HepG2 (cell line): ENCODE data around the gene RNU6-8. TPM values are rescaled to one million over a fixed set of nuclear protein-coding genes. Genes with fewer than 3 reads are reported as not detected.

Experiments used
- AHDC1 ChIP-seq: sonication (generic); formaldehyde crosslinking; IDR thresholded peaks from 2 replicates; pipeline ENCODE4 v1.5.1; 2020; ENCODE audit warnings: mild to moderate bottlenecking, missing genetic modification reagents, borderline replicate concordance
- CREB1 ChIP-seq, 2 experiments: fragments of 450-650 bp in 1 of 2; IDR thresholded peaks; 2 replicates each; pipeline ENCODE4 v1.6.1; 2016 to 2017; ENCODE audit warnings: control low read depth in 1 of 2, mild to moderate bottlenecking in 1 of 2, missing compliant biosample characterization in 1 of 2, missing genetic modification characterization in 1 of 2
- ELF3 ChIP-seq: IDR thresholded peaks from 2 replicates; pipeline ENCODE4 v1.6.1; 2016; ENCODE audit warnings: missing genetic modification reagents, missing compliant biosample characterization
- HNRNPUL1 ChIP-seq: fragments of 200-400 bp; formaldehyde crosslinking; IDR thresholded peaks from 2 replicates; pipeline ENCODE4 v1.6.1; 2017; ENCODE audit warnings: low read depth, mild to moderate bottlenecking, low read length, moderate library complexity
- TFAP4 ChIP-seq: sonication (generic); IDR thresholded peaks from 2 replicates; pipeline ENCODE4 v1.6.1; 2016; ENCODE audit warnings: low read depth, borderline replicate concordance
- YY1 ChIP-seq: IDR thresholded peaks from 2 replicates; pipeline ENCODE4 v1.6.1; 2011; ENCODE audit warnings: low read length, low read depth, moderate library complexity, mild to moderate bottlenecking; ENCODE audit not compliant: insufficient read depth, insufficient replicate concordance
- ZFP62 ChIP-seq: sonication (generic); formaldehyde crosslinking; IDR thresholded peaks from 2 replicates; pipeline ENCODE4 v1.4.0; 2020; ENCODE audit warnings: missing genetic modification reagents
- ZNF512B ChIP-seq: sonication (generic); formaldehyde crosslinking; IDR thresholded peaks from 2 replicates; pipeline ENCODE4 v1.5.1; 2020; ENCODE audit warnings: missing genetic modification reagents, mild to moderate bottlenecking, borderline replicate concordance
- ZNF713 ChIP-seq: sonication (generic); formaldehyde crosslinking; IDR thresholded peaks from 2 replicates; pipeline ENCODE4 v1.4.0; 2020; ENCODE audit warnings: mild to moderate bottlenecking, missing genetic modification reagents
- polyA plus RNA-seq, 8 experiments: library from polyadenylated mRNA; depleted of rRNA in 3 of 8; stranded (reverse) in 7 of 8; unstranded in 1 of 8; fragments of >200 nt; fragmentation: Illumina TruSeq in 4 of 8; extraction: Trizol in 4 of 8; gene quantifications; 2 replicates each; pipeline versions ENCODE4 v1.2.1 to v1.2.3, GENCODE V29; 2011 to 2016; ENCODE audit warnings: low read depth in 4 of 8, missing spikeins in 1 of 8, mixed read lengths in 1 of 8; ENCODE audit not compliant: insufficient read depth in 1 of 8
- total RNA-seq, 5 experiments: library from RNA; depleted of rRNA; stranded (reverse); fragments of >200 nt; fragmentation: Illumina TruSeq; extraction: Trizol; gene quantifications; 2 replicates each; pipeline ENCODE4 v1.2.3, GENCODE V29; 2016; ENCODE audit warnings: low read depth in 1 of 5
- TF ChIP-seq, protein P1 (sequence below), 2 experiments: sonication (generic) in 1 of 2; formaldehyde crosslinking in 1 of 2; IDR thresholded peaks; 2 replicates each; pipeline versions ENCODE4 v1.6.1 to v1.9.0; 2014 to 2022; ENCODE audit warnings: antibody characterized with exemption in 1 of 2, borderline replicate concordance in 1 of 2, inconsistent platforms in 1 of 2, low read depth in 1 of 2, missing genetic modification reagents in 1 of 2

RNU6-8 gene
- total and polyA plus RNA-seq, 2 of the 13 experiments (the other 11 are each of a cell fraction or from before 2014, with no cell fraction given): under 0.01 TPM; not detected in 1

DNA sequence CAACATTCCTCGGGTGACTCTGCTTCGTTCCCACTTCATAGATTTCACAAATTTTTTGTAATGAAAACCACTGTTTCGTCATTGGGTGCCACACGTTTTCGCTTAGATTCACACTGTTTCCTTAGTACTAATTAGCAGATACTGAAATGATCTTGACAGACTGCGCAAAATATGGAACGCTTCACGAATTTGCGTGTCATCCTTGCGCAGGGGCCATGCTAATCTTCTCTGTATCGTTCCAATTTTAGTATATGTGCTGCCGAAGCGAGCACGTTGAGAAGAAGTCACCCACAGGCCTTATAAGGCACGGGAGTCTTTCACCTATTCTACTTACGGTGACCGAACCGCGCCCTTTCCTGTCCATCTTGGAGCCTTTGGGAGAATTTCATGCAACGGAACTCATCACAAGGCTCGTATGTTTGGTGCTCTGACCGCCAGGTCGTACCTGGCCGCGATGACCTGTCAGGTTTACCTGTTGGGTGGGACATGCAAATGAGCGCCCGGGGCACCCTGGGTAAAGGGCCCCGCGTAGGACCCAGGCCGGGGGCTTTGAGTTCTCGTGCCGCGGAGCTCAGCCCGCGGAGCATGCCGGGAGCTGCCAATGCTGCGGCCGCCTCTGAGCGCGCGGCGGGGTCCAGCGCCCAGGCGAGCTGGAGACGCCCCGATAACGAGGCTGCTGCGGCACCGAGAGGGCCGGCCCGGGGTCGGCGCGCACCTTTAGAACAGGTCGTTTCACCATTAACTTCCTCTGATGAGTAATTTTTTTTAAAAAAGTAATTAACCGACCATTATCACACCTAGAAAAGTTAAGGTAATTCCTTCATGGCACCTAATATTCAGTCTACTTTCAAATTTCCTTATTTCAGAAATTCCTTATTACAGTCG is at the start of gene RNU6-8 (continued):
- TF ChIP-seq AHDC1: peak; percentile 76
- TF ChIP-seq ZFP62 (CRISPR knock-in tag): peak; percentile 82; the same call in 1 of the 2 replicates
- peak; percentile 32 for TF ChIP-seq ELF3 (CRISPR knock-in tag)
- TF ChIP-seq ZNF512B: peak; percentile 17; the same call in 1 of the 2 replicates
- no peak for TF ChIP-seq HNRNPUL1
- peak; percentile 84 for TF ChIP-seq YY1
- TF ChIP-seq CREB1 (IDR thresholded peaks at IDR 0.05): peak; percentile 80
- TF ChIP-seq CREB1 (CRISPR knock-in tag; IDR thresholded peaks at IDR 0.05): no peak
- TF ChIP-seq, protein P1, sequence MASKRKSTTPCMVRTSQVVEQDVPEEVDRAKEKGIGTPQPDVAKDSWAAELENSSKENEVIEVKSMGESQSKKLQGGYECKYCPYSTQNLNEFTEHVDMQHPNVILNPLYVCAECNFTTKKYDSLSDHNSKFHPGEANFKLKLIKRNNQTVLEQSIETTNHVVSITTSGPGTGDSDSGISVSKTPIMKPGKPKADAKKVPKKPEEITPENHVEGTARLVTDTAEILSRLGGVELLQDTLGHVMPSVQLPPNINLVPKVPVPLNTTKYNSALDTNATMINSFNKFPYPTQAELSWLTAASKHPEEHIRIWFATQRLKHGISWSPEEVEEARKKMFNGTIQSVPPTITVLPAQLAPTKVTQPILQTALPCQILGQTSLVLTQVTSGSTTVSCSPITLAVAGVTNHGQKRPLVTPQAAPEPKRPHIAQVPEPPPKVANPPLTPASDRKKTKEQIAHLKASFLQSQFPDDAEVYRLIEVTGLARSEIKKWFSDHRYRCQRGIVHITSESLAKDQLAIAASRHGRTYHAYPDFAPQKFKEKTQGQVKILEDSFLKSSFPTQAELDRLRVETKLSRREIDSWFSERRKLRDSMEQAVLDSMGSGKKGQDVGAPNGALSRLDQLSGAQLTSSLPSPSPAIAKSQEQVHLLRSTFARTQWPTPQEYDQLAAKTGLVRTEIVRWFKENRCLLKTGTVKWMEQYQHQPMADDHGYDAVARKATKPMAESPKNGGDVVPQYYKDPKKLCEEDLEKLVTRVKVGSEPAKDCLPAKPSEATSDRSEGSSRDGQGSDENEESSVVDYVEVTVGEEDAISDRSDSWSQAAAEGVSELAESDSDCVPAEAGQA (IDR thresholded peaks at IDR 0.05; ENCODE audit: low read depth): peak; percentile 40
- TF ChIP-seq, protein P1 (CRISPR knock-in tag; IDR thresholded peaks at IDR 0.05; ENCODE audit: borderline replicate concordance): 0 out of 2 replicates have a peak, but pooled peaks have one; percentile 59
- peak; percentile 74; the same call in 1 of the 2 replicates for TF ChIP-seq ZNF713 (CRISPR knock-in tag)
- TF ChIP-seq TFAP4: peak; percentile 3; the same call in 1 of the 2 replicates
